Activated CD4-positive, alpha-beta T cell treated with anti-CD3 and anti-CD28 coated beads, Interleukin-2, Interleukin-4, amounts not matched to agents 100 ng/mL and 50 ng/mL, durations not matched to agents 16 hours and 8 hours (primary cell): ENCODE measurements around the gene KLHL26.

Source experiments
- DNase-seq: peaks from one replicate; pipeline ENCODE4 v3.0.0-alpha.2; 2020; ENCODE audit warnings: low spot score

The KLHL26 gene

GRCh38 chr19:18616023-18616422 is 20.8 kb upstream of the KLHL26 start:
- no peak for DNase-seq

- no peak for DNase-seq
Observed at GRCh38 chr19:18617562-18617961, 19.3 kb upstream of the KLHL26 start.

GRCh38 chr19:18618236-18618635 is 18.6 kb upstream of the KLHL26 start:
- no peak for DNase-seq

DNA sequence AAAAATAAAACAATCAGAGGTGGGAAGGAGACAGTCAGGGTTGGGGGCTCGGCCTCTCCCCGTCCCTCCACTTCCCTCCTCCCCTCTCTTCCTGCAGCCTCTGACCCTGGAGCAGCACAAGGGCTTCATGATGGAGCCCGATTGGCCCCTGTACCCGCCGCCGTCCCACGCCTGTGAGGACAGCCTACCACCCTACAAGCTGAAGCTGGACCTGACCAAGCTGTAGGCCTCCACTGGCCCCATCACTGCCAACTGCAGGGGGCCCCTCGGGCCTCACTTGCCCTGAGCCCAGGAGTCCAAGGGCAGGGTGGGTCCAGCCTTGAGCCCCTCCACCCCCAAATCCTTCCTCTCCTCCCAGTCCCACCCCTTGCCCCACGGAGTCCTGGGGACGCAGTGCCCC is 16.5 kb upstream of the KLHL26 start:
- no peak for DNase-seq

DNA sequence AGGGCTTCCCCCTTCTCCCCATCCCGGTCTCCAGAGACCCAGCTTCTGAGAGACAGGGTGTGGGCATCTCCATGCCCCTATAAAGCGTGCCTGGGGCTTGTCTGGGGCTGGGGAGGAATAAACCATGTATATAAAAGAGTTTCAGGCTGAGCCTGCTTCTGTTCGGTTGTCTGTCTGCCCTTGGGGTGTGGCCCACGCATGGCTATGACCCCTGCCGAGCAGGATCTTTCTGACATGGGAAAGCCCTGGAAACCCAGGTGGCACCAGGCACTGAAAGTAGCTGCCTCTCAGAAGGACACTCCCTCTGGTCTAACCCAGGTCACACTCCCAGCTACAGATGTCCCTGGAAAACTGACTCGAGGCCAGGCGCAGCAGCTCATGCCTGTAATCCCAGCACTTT is 15.9 kb upstream of the KLHL26 start:
- no peak for DNase-seq

GRCh38 chr19:18626906-18627305 is 9.9 kb upstream of the KLHL26 start:
- no peak for DNase-seq

DNA sequence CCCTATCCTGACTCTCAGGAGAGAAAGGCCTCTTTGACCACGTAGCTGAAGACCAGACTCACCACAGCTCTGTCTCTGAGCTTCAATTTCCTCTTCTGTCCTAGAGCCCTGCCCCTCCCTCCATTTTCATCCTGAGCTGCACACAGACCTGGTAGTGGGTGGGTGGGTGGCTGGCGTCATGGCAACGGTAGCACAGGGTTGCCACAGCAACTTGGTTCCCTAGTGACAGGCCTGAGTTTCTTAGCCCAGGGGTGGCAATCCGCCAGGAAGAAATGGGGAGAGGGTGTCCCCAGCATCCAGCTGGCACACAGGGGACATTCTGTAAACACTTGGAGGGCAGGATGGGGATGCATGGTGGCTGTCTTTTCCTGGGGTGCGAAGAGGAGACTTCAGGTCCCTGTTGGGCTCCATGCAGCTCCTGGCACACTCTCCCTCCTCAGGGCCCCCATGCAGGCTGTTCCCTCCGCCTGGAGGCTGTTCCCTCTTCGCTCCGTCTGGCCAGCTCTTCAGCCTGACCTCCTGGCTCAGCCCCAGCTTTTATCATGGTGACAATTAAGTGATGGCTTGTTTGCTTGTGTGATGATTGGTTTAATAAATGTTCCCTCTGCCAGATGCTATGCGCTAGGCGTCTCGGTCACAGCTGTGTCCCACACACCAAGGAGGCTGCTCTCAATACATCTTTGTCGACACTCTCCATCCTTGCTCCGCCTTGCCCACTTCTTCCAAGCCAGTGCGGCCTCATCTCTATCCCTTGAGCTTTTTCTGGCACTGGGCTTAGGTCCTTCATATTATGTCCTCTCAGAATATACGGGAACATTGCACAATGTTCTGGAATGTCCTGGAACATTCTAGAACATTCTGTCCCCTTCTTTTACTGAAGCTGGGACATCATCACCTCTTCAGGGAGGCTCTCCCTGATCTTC is 7.4 kb upstream of the KLHL26 start:
- no peak for DNase-seq

DNA sequence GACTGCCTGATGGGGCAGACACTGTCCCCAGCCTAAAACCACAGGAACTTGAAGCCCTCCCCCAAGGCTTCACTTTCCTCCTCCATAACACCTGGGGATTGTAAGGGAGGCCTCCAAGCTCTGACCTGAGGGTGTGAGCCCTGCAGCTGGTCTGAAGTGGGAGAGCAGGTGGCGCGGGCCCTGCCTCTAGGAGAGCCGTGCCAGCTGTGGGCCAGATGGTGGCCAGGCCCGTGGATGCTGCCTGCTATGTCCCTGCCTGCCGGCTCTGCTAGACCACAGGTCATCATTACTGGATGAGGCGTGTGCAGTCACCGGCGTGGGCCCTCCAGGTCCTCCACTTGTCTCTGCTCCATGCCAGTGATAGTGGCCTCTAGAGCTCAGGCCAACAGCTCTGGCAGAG is 3.5 kb upstream of the KLHL26 start:
- DNase-seq = no peak

DNA sequence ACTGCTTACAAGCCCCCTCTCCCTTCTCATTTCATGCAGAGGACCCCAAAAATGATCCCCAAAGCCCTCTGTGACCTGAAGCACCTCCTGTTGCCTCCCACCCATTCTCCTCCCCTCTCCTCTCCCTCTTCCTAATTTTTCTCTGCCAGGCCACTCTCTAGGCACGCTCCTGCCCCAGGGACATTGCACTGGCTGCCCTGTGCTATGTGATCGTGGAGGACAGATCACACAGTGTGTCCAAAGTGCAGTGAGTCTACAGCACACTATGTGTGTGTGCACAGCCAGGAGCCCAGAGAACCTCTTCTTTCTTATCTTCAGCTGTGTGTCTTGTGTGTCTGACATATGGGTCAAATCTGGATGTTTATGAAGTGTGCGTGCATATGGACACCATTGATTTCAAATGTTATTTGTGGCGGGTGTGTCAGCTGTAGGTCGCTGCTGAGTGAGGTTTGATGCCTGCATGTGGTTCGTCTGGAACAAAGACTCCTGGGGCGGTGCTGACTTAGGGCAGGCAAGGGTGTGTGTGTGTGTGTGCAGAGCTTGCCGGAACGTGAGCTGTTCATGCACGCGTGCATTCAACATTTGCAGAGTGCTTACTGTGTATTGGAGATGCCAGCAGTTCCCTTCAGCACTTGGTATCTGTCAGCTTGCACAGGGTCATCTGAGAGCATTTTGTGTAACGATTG is 2.1 kb upstream of the KLHL26 start:
- no peak for DNase-seq

GRCh38 chr19:18635831-18636182 is 1.0 kb upstream of the KLHL26 start:
- DNase-seq = no peak

DNA sequence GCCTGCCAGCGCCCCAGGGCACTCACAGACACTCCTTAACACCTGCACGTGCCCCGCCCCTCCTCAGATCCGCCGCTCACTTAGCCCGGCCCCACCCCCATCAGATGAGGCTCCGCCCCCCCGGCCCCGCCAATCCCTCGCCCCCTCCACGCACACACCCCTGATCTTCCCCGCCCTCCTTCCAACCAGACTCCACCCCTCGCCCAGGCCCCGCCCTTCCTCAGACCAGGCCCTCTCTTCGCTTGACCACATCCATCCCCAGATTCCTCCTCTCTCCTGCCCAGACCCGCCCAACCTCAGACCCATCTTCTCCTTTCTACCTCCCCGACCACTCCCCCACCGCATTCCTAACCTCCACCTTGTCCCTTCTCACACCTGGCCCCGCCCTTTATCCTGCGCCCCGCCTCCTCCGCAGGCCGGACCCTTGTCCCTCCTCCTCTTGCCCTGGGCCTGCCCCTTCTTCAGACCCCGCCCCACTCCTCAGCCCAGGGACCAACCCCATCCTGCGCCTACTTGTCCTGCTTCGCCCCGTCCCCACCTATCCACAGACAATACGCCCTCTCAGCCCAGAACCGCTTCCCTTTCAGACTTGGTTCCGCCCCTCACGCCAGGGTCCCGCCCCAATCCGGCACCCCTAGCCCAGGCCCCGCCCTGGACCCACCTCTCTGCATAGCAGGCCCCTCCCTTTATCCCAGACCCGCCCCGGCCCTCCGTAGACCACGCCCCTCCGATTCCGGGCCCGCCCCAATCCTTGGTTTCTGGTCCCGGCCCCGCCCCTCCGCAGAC is 452 bp upstream of the KLHL26 start:
- peak; percentile 99 for DNase-seq

DNA sequence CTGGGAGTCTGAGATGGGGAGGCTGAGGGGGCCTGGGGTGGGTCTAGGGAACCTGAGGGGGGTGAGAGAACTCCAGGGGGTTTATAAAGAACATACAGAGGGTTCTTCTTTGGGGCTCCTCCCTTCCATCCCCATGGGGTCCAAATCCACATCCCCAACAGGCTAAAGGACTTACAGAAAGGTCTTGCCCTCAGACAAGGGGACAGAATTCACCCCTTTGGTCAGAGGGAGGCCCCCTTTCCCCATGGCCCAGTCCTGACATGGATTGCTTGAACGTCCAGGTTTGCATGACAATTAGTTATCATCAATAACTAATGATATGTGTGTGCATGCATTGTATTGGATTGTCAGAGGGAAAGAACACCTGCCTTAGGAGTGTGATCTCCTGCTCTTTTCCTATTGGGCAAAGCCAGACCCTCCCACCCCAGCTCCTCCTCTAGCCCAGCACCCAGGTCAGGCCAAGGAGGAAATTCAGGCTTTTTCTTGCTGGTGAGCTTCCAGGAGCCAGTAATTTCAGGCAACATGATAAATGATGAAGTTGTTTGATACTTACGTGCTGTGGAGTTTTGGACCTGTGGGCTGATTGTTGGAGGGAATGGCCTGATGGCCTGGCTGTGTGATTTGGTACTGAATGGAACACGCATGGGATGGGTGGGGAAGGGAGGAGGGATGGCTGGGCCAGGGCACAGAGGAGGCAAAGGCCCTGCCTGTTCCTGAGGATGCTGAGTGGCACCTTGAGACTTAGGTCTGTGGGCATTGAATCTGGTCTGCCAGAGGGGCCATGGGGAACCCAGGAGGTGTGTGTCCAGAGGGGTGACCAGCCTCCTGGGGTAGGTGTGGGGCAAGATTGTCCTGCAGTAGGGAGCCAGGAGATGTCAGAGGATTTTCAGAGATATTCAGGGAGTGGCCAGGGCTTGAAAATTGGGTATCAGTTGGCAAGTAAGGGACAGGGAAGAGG is 1.1 kb downstream of the KLHL26 start:
- no peak for DNase-seq

DNA sequence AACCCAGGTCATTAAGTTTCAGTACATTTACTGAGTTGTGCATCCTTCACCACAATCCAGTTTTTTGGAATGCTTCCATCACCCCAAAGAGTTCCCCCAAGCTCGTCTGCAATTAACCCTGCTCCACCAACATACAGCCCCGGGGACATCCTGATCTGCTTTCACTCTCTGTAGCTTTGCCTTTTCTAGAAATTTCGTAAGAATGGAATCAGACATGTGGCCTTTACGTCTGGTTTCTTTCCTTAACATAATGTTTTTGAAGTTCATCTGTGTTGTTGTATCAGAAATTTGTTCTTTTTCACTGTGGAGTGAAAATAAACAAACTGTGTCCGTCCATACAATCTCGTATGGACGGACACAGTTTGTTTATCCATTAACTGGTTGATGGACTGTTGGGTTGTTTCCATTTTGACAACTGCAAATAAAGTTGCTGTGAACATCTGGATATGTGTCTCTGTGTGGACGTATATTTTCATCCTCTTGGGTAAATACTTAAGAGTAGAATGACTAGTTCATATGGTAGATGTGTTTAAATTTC is 2.9 kb downstream of the KLHL26 start:
- DNase-seq = no peak

GRCh38 chr19:18644196-18645034 is 7.6 kb downstream of the KLHL26 start:
- DNase-seq = no peak

GRCh38 chr19:18645035-18645511 is 8.2 kb downstream of the KLHL26 start:
- DNase-seq = no peak

DNA sequence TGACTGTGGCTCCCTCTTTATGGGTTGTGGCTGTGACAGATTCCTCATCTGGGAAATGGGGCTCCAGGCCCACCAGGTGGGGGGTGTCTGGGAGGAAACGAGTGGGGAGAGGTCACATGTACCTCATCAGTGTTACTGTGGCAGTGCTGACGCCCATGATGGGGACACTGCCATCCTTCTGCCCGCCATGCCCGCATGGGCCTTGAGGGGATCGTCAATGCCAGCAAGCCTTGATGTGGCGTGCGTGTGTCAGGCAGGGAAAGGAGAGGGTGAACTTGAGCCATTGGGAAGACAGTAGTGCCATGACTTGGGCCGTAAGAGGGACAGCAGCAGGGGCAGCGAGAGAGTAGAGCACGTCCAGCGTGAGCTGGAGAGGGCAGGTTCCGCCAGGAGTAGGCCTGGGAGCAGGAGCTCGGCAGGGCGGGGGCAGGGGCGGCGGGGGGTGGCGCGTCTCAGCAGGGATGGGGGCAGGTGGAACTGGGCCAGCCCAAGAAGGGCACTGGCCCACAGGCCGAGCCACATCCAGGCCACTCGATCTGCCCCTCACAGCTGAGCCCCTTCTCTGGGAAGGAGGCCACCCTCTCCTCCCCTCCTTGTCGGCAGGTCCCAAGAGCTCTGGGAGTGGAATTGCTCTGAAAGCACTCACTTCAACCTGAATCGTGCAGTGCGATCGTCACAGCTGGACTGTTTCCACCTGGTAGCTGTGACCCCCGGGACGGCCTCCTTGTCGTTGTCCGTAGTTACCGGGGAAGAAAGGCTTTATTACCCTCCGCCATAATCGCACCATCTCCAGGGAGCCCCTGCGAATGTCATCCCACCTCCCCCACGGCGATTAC is 9.9 kb downstream of the KLHL26 start:
- DNase-seq = no peak

DNA sequence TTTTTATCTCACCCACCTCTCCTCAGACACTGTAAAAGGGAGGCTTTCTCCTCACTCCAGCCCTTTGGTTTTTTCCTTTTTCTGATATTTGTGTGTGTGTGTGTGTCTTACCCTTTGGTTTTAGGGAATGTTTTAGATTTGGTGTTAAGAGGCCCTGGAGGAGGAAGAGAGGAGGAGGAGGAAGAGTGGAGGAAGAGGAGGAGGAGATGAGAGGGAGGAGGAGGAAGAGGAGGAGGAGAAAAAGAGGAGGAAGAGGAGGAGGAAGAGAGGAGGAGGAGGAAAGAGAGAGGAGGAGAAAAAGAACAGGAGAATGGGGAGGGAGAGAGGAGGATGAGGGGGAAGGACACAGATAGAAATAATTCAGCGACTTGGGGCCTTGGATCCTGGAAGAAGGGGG is 10.5 kb downstream of the KLHL26 start:
- DNase-seq = no peak

DNA sequence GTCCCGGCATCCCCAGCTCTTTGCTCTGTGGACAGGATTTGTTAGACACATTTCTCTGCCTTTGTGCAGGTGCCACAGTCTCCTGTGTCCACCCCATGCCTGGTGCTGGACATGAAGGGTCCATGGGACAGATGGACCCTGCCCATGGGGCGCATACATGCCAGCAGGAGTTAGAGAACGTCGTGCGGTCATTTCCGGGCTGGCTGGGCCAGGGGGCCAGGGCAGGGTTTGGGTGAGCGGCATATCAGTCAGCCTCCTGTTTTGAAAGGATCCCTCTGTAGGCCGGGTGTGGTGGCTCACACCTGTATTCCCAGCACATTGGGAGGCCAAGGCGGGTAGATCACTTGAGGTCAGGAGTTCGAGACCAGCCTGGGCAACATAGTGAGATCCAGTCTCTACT is 11.0 kb downstream of the KLHL26 start:
- no peak for DNase-seq

DNA sequence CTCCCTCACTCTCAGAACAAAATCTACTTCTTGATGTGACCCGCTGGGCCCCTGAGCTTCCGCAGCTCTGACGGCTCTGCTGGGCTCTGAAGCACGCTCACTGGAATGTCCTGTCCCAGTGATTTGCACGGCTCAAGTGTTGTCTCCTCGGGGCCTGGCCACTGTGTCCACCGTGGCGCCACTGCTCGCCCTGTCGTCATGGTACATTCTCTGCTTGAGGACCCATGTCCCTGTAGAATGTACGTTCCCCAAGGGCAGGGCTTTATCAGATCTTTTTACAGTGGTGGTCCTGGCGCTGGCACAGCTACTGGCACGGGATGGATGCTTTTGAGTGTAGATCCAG is 12.1 kb downstream of the KLHL26 start:
- no peak for DNase-seq
